NB4 (cell line): ENCODE measurements around the gene TMEM123.

Source experiments
- DNase-seq: peaks from one replicate; pipeline ENCODE4 v3.0.0; 2010; ENCODE audit warnings: low read depth
- H3K4me3 ChIP-seq: one replicate; pipeline ENCODE4 v1.5.1; 2011; ENCODE audit warnings: mild to moderate bottlenecking, low read depth, low read length, moderate library complexity
- CTCF ChIP-seq: IDR thresholded peaks from one replicate; pipeline ENCODE4 v1.5.1; 2012; ENCODE audit warnings: low read depth, low read length
- MAX ChIP-seq: IDR thresholded peaks from 2 replicates; pipeline ENCODE4 v1.6.1; 2011; ENCODE audit warnings: low read depth, low read length
- MYC ChIP-seq: IDR thresholded peaks from 2 replicates; pipeline ENCODE4 v1.6.1; 2011; ENCODE audit warnings: low read depth, low read length
- POLR2A ChIP-seq: IDR thresholded peaks from 2 replicates; pipeline ENCODE4 v1.6.1; 2011; ENCODE audit warnings: mild to moderate bottlenecking; ENCODE audit not compliant: insufficient read length; ENCODE audit errors: extremely low read depth

Gene TMEM123

GRCh38 chr11:102452461-102453301, at the start of gene TMEM123:
TMEM123 (minus strand) TSS chr11:102452765; CDS start chr11:102452623, 142 bp downstream.
- TF ChIP-seq MYC (peak; percentile 83), POLR2A (peak; percentile 88), CTCF (no peak), MAX (peak; percentile 56; the same call in 1 of the 2 replicates)
- H3K4me3 ChIP-seq = peak within 1 kb of the TSS; percentile 79
- peak; percentile 94 for DNase-seq

GRCh38 chr11:102500829-102501228, 48.3 kb upstream of the TMEM123 start:
- no peak for TF ChIP-seq MAX
- TF ChIP-seq MYC = no peak
- no peak for TF ChIP-seq POLR2A
- no peak for TF ChIP-seq CTCF
- H3K4me3 ChIP-seq = no peak overlapping the region

GRCh38 chr11:102499931-102500330, 47.4 kb upstream of the TMEM123 start:
- no peak for DNase-seq
- no peak for TF ChIP-seq MYC
- no peak for TF ChIP-seq CTCF
- no peak for TF ChIP-seq POLR2A
- TF ChIP-seq MAX = no peak
- no peak overlapping the region for H3K4me3 ChIP-seq

More at GRCh38 chr11:102500829-102501228, 48.3 kb upstream of the TMEM123 start:
- DNase-seq = no peak

- DNase-seq = no peak
- TF ChIP-seq CTCF (no peak), MYC (no peak), MAX (no peak), POLR2A (no peak)
- H3K4me3 ChIP-seq = no peak overlapping the region
Measured at GRCh38 chr11:102499151-102499550, 46.6 kb upstream of the TMEM123 start.

- no peak for DNase-seq
- no peak overlapping the region for H3K4me3 ChIP-seq
- TF ChIP-seq POLR2A = no peak
- TF ChIP-seq MAX = no peak
- no peak for TF ChIP-seq CTCF
- no peak for TF ChIP-seq MYC
Measured at GRCh38 chr11:102497061-102497460, 44.5 kb upstream of the TMEM123 start.
